Amniotic stem cell (primary cell): Measurements from ENCODE around the gene MYZAP.

Source experiments
- DNase-seq: peaks from one replicate; lab custom pipeline; 2025; lab: John Stamatoyannopoulos, UW

Gene MYZAP

GRCh38 chr15:57562196-57562769 lies 29.4 kb upstream of the MYZAP start:
- DNase-seq: no peak

- DNase-seq: no peak
These were observed 28.3 kb upstream of the MYZAP start for GRCh38 chr15:57563416-57563815.

- no peak for DNase-seq
These were observed 26.4 kb upstream of the MYZAP start for GRCh38 chr15:57565311-57565710.

GRCh38 chr15:57566834-57567233 lies 24.9 kb upstream of the MYZAP start:
- no peak for DNase-seq

GRCh38 chr15:57567891-57568290 lies 23.8 kb upstream of the MYZAP start:
- no peak for DNase-seq

- no peak for DNase-seq
These were observed 23.4 kb upstream of the MYZAP start for GRCh38 chr15:57568299-57568698.

GRCh38 chr15:57570340-57570739 lies 21.4 kb upstream of the MYZAP start:
- no peak for DNase-seq

GRCh38 chr15:57570994-57571393 lies 20.7 kb upstream of the MYZAP start:
- no peak for DNase-seq

GRCh38 chr15:57571725-57572124 lies 20.0 kb upstream of the MYZAP start:
- no peak for DNase-seq

GRCh38 chr15:57572468-57572867 lies 19.2 kb upstream of the MYZAP start:
- DNase-seq: no peak

- DNase-seq: no peak
These were observed 18.6 kb upstream of the MYZAP start for GRCh38 chr15:57573151-57573550.

GRCh38 chr15:57575363-57575762 lies 16.3 kb upstream of the MYZAP start:
- DNase-seq: no peak

GRCh38 chr15:57578288-57578900 lies 13.3 kb upstream of the MYZAP start:
- DNase-seq: no peak

GRCh38 chr15:57580428-57580827 lies 11.3 kb upstream of the MYZAP start:
- no peak for DNase-seq

- DNase-seq: no peak
These were observed 10.8 kb upstream of the MYZAP start for GRCh38 chr15:57580866-57581265.

- no peak for DNase-seq
These were observed 9.6 kb upstream of the MYZAP start for GRCh38 chr15:57582090-57582489.

GRCh38 chr15:57583282-57583681 lies 8.4 kb upstream of the MYZAP start:
- DNase-seq: no peak

- DNase-seq: no peak
These were observed 8.0 kb upstream of the MYZAP start for GRCh38 chr15:57583720-57584119.

GRCh38 chr15:57586661-57587424 lies 4.9 kb upstream of the MYZAP start:
- DNase-seq: no peak

- no peak for DNase-seq
These were observed 2.4 kb upstream of the MYZAP start for GRCh38 chr15:57589281-57589680.

- no peak for DNase-seq
These were observed 1.9 kb upstream of the MYZAP start for GRCh38 chr15:57589754-57590153.

GRCh38 chr15:57591237-57591821 lies 375 bp upstream of the MYZAP start:
- no peak for DNase-seq

GRCh38 chr15:57592426-57592825 lies 722 bp downstream of the MYZAP start:
- no peak for DNase-seq
